ENCODE measurements around the gene RETN. TPM values are rescaled to one million over a fixed set of nuclear protein-coding genes. Genes with fewer than 3 reads are reported as not detected.
A peak's percentile ranks its signal among the peaks of the same experiment; 100 is the strongest.

The RETN gene
- not detected for total RNA-seq
- total RNA-seq: 0 reads per million in 2 donors

- DNase-seq: no peak
- H3K36me3 Mint-ChIP-seq (ENCODE audit: low read depth): peaks cover 5% of the 10 kb centered on the region
- H3K9me3 ChIP-seq (ENCODE audit: control insufficient read depth, low read length, poor library complexity, severe bottlenecking): no peaks in the 10 kb centered on the region
- peak within 1 kb of the TSS; percentile 72 for H3K4me3 Mint-ChIP-seq
- H3K27ac Mint-ChIP-seq: no peak within 1 kb of the TSS
- ATAC-seq: no peak
- peaks cover 13% of the 10 kb centered on the region for H3K4me1 Mint-ChIP-seq
- H3K27me3 Mint-ChIP-seq: peaks cover 38% of the 10 kb centered on the region
These were observed at the start of gene RETN for GRCh38 chr19:7668842-7669241. Gene RETN (plus strand): TSS chr19:7669049. CDS start chr19:7669327, 278 bp downstream.

- ATAC-seq: no peak
These were observed 49.0 kb upstream of the RETN start for GRCh38 chr19:7619671-7620441.

GRCh38 chr19:7620442-7621412, 48.1 kb upstream of the RETN start:
- DNase-seq: no peak
- H3K4me1 Mint-ChIP-seq: peaks cover 2% of the 10 kb centered on the region
- H3K27me3 Mint-ChIP-seq: no peaks in the 10 kb centered on the region

More at GRCh38 chr19:7619671-7620441, 49.0 kb upstream of the RETN start:
- no peak for DNase-seq
- Mint-ChIP-seq H3K27ac (no peak overlapping the region), H3K36me3 (ENCODE audit: low read depth) (peaks cover 7% of the 10 kb centered on the region), H3K4me3 (no peak overlapping the region), H3K4me1 (peaks cover 2% of the 10 kb centered on the region), H3K27me3 (no peaks in the 10 kb centered on the region)
- H3K9me3 ChIP-seq (ENCODE audit: control insufficient read depth, low read length, poor library complexity, severe bottlenecking): no peaks in the 10 kb centered on the region

GRCh38 chr19:7622933-7623685, 45.7 kb upstream of the RETN start:
- H3K4me3 Mint-ChIP-seq: no peak overlapping the region
- H3K4me1 Mint-ChIP-seq: peaks cover 8% of the 10 kb centered on the region
- no peaks in the 10 kb centered on the region for H3K27me3 Mint-ChIP-seq
- DNase-seq: no peak
- no peak overlapping the region for H3K27ac Mint-ChIP-seq
- ATAC-seq: no peak
- no peaks in the 10 kb centered on the region for H3K9me3 ChIP-seq (ENCODE audit: control insufficient read depth, low read length, poor library complexity, severe bottlenecking)
- peaks cover 7% of the 10 kb centered on the region for H3K36me3 Mint-ChIP-seq (ENCODE audit: low read depth)

More at GRCh38 chr19:7620442-7621412, 48.1 kb upstream of the RETN start:
- no peaks in the 10 kb centered on the region for H3K9me3 ChIP-seq (ENCODE audit: control insufficient read depth, low read length, poor library complexity, severe bottlenecking)
- no peak for ATAC-seq
- no peak overlapping the region for H3K4me3 Mint-ChIP-seq
- no peak overlapping the region for H3K27ac Mint-ChIP-seq
- peaks cover 7% of the 10 kb centered on the region for H3K36me3 Mint-ChIP-seq (ENCODE audit: low read depth)

- H3K4me1 Mint-ChIP-seq: peaks cover 16% of the 10 kb centered on the region
- no peak overlapping the region for H3K4me3 Mint-ChIP-seq
- H3K36me3 Mint-ChIP-seq (ENCODE audit: low read depth): peaks cover 5% of the 10 kb centered on the region
- no peaks in the 10 kb centered on the region for H3K27me3 Mint-ChIP-seq
- DNase-seq (no peak), ATAC-seq (no peak)
- H3K9me3 ChIP-seq (ENCODE audit: control insufficient read depth, low read length, poor library complexity, severe bottlenecking): no peaks in the 10 kb centered on the region
- no peak overlapping the region for H3K27ac Mint-ChIP-seq
These were observed 44.9 kb upstream of the RETN start for GRCh38 chr19:7623725-7624603.

GRCh38 chr19:7624810-7625209, 44.0 kb upstream of the RETN start:
- peaks cover 11% of the 10 kb centered on the region for H3K36me3 Mint-ChIP-seq (ENCODE audit: low read depth)
- H3K27ac Mint-ChIP-seq: peak overlapping the region; percentile 21
- H3K9me3 ChIP-seq (ENCODE audit: control insufficient read depth, low read length, poor library complexity, severe bottlenecking): no peaks in the 10 kb centered on the region
- H3K4me3 Mint-ChIP-seq: no peak overlapping the region
- no peak for ATAC-seq
- no peaks in the 10 kb centered on the region for H3K27me3 Mint-ChIP-seq
- DNase-seq: no peak
- H3K4me1 Mint-ChIP-seq: peaks cover 25% of the 10 kb centered on the region

GRCh38 chr19:7625763-7626372, 43.0 kb upstream of the RETN start:
- Mint-ChIP-seq H3K27me3 (no peaks in the 10 kb centered on the region), H3K4me3 (no peak overlapping the region), H3K27ac (no peak overlapping the region), H3K36me3 (ENCODE audit: low read depth) (peaks cover 11% of the 10 kb centered on the region), H3K4me1 (peaks cover 33% of the 10 kb centered on the region)
- no peak for DNase-seq
- no peak for ATAC-seq
- no peaks in the 10 kb centered on the region for H3K9me3 ChIP-seq (ENCODE audit: control insufficient read depth, low read length, poor library complexity, severe bottlenecking)

GRCh38 chr19:7627166-7627565, 41.7 kb upstream of the RETN start:
- H3K36me3 Mint-ChIP-seq (ENCODE audit: low read depth): peaks cover 11% of the 10 kb centered on the region
- no peak overlapping the region for H3K4me3 Mint-ChIP-seq
- H3K27me3 Mint-ChIP-seq: no peaks in the 10 kb centered on the region
- peaks cover 37% of the 10 kb centered on the region for H3K4me1 Mint-ChIP-seq
- DNase-seq: no peak
- H3K27ac Mint-ChIP-seq: no peak overlapping the region
- H3K9me3 ChIP-seq (ENCODE audit: control insufficient read depth, low read length, poor library complexity, severe bottlenecking): no peaks in the 10 kb centered on the region
- no peak for ATAC-seq

- peak overlapping the region; percentile 100 for H3K4me3 Mint-ChIP-seq
- H3K4me1 Mint-ChIP-seq: peaks cover 39% of the 10 kb centered on the region
- H3K27me3 Mint-ChIP-seq: no peaks in the 10 kb centered on the region
- peaks cover 5% of the 10 kb centered on the region for H3K36me3 Mint-ChIP-seq (ENCODE audit: low read depth)
- peak overlapping the region; percentile 100 for H3K27ac Mint-ChIP-seq
- H3K9me3 ChIP-seq (ENCODE audit: control insufficient read depth, low read length, poor library complexity, severe bottlenecking): no peaks in the 10 kb centered on the region
- no peak for ATAC-seq
- DNase-seq: no peak
These were observed 40.1 kb upstream of the RETN start for GRCh38 chr19:7628589-7629311.

GRCh38 chr19:7629347-7630054, 39.3 kb upstream of the RETN start, which contains the start of the genes PET100 and XAB2:
Gene PET100 (plus strand): TSS chr19:7629793. CDS start chr19:7629834, 41 bp downstream.
Gene XAB2 (minus strand): TSS chr19:7629545. CDS start chr19:7629527, 18 bp downstream.
- no peaks in the 10 kb centered on the region for H3K9me3 ChIP-seq (ENCODE audit: control insufficient read depth, low read length, poor library complexity, severe bottlenecking)
- peaks cover 37% of the 10 kb centered on the region for H3K4me1 Mint-ChIP-seq
- H3K36me3 Mint-ChIP-seq (ENCODE audit: low read depth): peaks cover 5% of the 10 kb centered on the region
- peak within 1 kb of the TSS; percentile 100 for H3K27ac Mint-ChIP-seq
- peak within 1 kb of the TSS; percentile 100 for H3K4me3 Mint-ChIP-seq
- ATAC-seq: peak; percentile 96
- H3K27me3 Mint-ChIP-seq: no peaks in the 10 kb centered on the region
- peak; percentile 82 to 90 (median 86) for DNase-seq

- no peak for ATAC-seq
- Mint-ChIP-seq H3K27ac (no peak overlapping the region), H3K4me3 (no peak overlapping the region), H3K4me1 (peaks cover 42% of the 10 kb centered on the region), H3K27me3 (no peaks in the 10 kb centered on the region), H3K36me3 (ENCODE audit: low read depth) (peaks cover 5% of the 10 kb centered on the region)
- H3K9me3 ChIP-seq (ENCODE audit: control insufficient read depth, low read length, poor library complexity, severe bottlenecking): no peaks in the 10 kb centered on the region
- no peak for DNase-seq
These were observed 37.3 kb upstream of the RETN start for GRCh38 chr19:7631577-7631976.

All from T-helper 17 cell (primary cell).